ENCODE measurements around the gene WDR7. TPM values are rescaled to one million over a fixed set of nuclear protein-coding genes. Genes with fewer than 3 reads are reported as not detected.

Gene WDR7
- total RNA-seq, 1 experiment from 2014 or later: 11.5 TPM

DNA sequence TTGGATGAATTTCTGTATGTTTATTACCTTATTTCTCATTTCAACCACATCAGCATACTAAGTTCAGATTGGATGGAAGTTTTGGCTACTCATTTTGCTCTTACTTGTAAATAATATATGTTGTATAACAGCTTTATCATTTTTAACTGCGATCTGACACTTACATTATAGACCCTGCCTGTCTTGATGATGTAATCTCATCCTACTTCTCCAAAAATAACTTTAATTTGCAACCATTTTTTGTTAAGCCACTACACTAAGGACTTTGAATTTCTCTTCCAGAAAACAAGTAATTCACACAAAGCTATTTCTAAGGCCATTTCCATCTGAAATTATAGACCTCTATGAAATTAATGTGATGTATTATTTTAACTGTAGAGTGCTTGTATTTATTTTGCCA, 240.7 kb downstream of the WDR7 start:
- no TSS peak for BruUV-seq (replicated peaks)
- no peak overlapping the region for H2AFZ ChIP-seq (ENCODE audit: low read depth, low read length, poor library complexity, severe bottlenecking)
- ATAC-seq (no peak), DNase-seq (ENCODE audit: low read depth, low spot score) (no peak)
- CTCF ChIA-PET: no interaction called here
- no peaks in the 10 kb centered on the region for H3K9me3 ChIP-seq (ENCODE audit: control insufficient read depth in 1 of 2, insufficient read depth in 1 of 2, low read depth in 1 of 2, low read length in 2 of 2)
- no peaks in the 10 kb centered on the region for H3K79me2 ChIP-seq (ENCODE audit: insufficient read depth, low read length)
- intact Hi-C loops (cut with micrococcal nuclease): no loop called here
- H3K27me3 ChIP-seq (ENCODE audit: insufficient read depth, low read length): no peaks in the 10 kb centered on the region
- H3K4me1 ChIP-seq (ENCODE audit: control insufficient read depth in 1 of 2, insufficient read depth in 2 of 2, low read length in 2 of 2): peaks cover 4 to 9% of the 10 kb centered on the region in 2 experiments; a peak in 3 of 4 replicates
- TF ChIP-seq EGR1 (IDR thresholded peaks at IDR 0.05; ENCODE audit: low read depth) (no peak), TCF7L2 (IDR thresholded peaks at IDR 0.05; ENCODE audit: borderline replicate concordance, extremely low read depth, insufficient read depth, insufficient read length) (no peak), MAX (IDR thresholded peaks at IDR 0.05) (no peak), SRF (IDR thresholded peaks at IDR 0.05; ENCODE audit: low read depth) (no peak), REST (IDR thresholded peaks at IDR 0.05; ENCODE audit: low read depth) (no peak), ELF1 (IDR thresholded peaks at IDR 0.05; ENCODE audit: borderline replicate concordance, low read depth) (no peak), EZH2phosphoT487 (IDR thresholded peaks at IDR 0.05; ENCODE audit: borderline replicate concordance) (no peak), SIN3A (IDR thresholded peaks at IDR 0.05; ENCODE audit: low read depth) (no peak)
- no peaks in the 10 kb centered on the region for H3K36me3 ChIP-seq (ENCODE audit: control insufficient read depth in 1 of 2, insufficient read depth in 2 of 2, low read length in 2 of 2)
- H3K27ac ChIP-seq (ENCODE audit: low read depth, low read length): no peak overlapping the region
- H3K9ac ChIP-seq (ENCODE audit: low read length): no peak overlapping the region
- no peaks in the 10 kb centered on the region for H4K20me1 ChIP-seq (ENCODE audit: insufficient read depth)
- no peak overlapping the region for H3K4me2 ChIP-seq (ENCODE audit: low read length)
- no peaks in the 10 kb centered on the region for H3K9me2 ChIP-seq (ENCODE audit: insufficient read depth)
- RAD21 ChIA-PET (ENCODE audit: low non-redundant PET in 1 of 2, low total read pairs in 2 of 2, uncharacterized antibody in 2 of 2, unreplicated experiment in 2 of 2): no interaction called here
- H3K4me3 ChIP-seq (replicated peaks in 1 of 2; ENCODE audit: low read depth in 1 of 2, low read length in 2 of 2): no peak overlapping the region
- POLR2A ChIA-PET: no interaction called here
